LNCAP (cell line): ENCODE data around the gene RPGRIP1L.

Experiments used
- TF ChIP-seq, protein P1 (sequence below): fragments of 450-650 bp; IDR thresholded peaks from 2 replicates; pipeline ENCODE4 v1.5.1; 2017; ENCODE audit warnings: mild to moderate bottlenecking

RPGRIP1L gene

DNA sequence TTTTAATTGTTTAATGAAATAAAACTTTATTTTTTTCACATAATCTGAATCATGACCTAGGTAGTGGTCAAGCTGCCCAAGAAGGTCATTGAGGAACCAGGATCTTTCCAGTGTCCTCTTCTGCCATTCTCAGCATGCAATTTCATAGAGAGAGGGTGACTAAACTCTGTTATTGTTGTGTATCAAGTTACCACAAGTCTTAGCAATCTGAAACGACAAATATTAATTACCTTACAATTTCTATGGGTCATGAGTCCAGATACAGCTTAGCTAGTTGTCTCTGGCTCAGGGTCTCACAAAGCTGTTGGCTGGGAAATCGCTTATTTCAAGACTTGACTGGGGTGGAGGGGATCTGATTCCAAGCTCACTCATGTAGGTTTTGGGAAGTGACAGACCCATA is 37.9 kb upstream of the RPGRIP1L start:
- TF ChIP-seq, protein P1, sequence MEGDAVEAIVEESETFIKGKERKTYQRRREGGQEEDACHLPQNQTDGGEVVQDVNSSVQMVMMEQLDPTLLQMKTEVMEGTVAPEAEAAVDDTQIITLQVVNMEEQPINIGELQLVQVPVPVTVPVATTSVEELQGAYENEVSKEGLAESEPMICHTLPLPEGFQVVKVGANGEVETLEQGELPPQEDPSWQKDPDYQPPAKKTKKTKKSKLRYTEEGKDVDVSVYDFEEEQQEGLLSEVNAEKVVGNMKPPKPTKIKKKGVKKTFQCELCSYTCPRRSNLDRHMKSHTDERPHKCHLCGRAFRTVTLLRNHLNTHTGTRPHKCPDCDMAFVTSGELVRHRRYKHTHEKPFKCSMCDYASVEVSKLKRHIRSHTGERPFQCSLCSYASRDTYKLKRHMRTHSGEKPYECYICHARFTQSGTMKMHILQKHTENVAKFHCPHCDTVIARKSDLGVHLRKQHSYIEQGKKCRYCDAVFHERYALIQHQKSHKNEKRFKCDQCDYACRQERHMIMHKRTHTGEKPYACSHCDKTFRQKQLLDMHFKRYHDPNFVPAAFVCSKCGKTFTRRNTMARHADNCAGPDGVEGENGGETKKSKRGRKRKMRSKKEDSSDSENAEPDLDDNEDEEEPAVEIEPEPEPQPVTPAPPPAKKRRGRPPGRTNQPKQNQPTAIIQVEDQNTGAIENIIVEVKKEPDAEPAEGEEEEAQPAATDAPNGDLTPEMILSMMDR = no peak

DNA sequence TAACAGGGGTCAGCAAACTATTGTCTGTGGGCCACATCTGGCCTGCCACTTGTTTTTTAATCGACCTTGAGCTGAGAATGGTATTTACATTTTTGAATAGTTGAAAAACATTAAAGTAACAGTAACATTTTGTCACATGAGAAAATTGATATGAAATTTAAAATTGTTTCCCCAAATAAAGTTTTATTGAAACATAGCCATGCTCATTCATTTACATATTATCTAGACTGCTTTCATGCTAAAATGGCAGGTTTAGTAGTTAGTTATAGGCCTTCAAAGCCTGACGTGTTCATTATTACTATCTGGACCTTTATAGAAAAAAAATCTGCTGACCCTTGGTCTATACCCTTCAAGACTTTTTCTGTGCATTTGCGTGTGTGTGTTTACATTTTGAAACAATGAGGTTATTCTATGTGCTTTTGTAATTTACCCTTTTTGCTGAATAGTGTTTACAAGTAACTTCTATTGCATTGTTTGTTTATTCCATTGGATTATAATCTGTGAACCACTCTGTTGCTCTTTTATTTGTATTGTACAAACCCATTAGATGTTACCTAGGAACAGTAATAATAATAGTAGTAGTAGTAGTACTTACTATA is 37.4 kb upstream of the RPGRIP1L start:
- TF ChIP-seq, protein P1 = no peak

DNA sequence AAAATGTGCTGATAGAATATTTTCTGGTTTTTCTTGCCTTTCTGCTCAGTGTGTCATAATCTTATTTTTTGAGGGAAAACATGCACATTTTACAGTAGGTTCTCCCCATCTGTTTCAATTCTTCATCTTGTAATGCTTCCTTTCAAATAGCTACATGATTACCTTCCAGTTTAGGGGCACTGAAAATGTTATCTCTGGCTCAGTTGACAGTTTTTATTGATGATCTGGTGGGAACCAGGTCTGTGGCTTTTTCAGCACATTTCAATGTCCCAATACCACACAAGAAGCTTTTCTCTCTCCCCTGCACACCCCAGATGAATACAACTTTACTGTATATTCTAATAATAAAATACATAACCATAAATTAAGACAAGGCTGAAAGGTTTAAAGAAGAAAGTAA is 36.8 kb upstream of the RPGRIP1L start:
- TF ChIP-seq, protein P1 = no peak

DNA sequence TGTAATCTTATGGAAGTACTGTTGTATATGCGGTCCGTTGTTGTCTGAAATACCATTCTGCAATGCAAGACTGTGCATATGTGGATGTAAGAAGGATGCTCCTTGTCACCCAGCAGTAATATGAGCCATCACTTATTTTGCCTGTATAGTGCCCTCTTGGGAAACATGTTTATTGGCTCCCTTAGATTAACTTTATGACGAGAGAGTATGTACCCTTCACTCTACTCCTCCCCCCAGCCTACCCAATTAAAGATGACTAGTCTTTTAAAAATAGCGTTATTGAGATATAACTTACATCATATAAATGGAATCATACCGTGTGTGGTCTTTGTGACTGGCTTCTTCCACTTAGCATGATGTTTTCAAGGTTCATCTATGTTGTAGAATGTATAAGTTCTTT is 33.9 kb upstream of the RPGRIP1L start:
- TF ChIP-seq, protein P1 = no peak

DNA sequence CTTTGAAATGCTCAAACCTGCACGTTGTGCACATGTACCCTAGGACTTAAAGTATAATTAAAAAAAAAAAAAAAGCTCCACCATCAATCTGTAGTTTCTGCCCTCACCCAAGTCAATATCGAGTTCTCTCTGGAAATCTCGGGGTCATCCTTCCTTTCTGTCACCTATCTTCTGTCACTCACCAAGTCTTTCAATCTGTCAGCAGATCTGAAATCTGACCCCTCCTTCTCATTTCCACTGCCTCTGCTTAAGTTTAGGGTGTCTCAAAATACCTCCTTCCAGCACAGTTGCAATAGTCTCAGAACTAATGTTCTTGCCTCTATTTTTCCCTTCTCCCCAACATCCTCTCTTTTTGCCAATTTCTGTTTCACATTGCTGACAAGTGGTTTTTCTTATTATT is 32.6 kb upstream of the RPGRIP1L start:
- TF ChIP-seq, protein P1 = no peak

DNA sequence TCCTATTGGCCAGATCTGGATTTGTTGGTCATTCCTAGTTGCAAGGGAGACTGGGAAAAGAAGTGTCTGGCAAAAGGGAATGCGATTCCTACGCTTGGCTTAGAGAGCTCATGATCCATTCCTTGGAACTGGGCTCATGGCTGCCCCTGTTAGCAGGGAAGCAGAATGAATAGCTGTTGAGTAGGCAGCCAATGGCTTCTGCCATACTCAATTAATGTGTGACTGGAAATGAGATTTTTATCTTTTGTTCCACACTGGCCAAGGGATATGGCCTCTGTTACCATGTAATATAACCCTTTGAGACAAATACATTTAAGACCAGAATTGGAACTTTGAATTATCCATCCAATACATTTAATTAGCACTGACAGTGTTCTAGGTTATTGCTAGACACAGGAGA is 31.2 kb upstream of the RPGRIP1L start:
- TF ChIP-seq, protein P1 = no peak

DNA sequence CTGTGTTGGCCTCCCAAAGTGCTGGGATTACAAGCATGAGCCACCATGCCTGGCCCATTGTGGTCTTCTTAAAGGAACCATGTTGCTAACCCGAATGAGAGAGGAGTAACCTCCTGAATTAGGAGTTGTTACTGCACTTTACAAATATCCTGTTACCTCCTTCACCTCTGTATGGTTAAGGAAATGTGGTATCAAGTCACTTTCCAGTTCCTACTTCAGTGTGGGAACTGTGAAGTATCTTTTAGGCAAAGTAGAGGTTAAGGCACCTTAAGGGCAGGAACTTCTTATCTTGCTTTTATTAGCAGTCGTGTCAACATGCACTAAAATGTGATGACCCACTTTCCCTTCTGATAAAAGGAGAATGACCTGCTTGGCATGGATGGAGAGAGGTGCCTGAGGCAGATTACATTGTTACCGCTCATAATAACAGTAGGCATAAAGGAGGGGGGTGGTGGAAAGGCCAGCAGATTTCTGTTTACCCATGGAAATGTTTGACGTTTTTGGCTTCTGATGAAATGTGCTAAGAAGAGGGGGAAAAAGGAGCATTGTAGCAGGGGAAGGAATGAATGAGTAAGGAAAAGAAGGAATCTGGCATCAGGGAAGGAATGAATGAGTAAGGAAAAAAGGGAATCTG is 28.8 kb upstream of the RPGRIP1L start:
- TF ChIP-seq, protein P1 = no peak
